GM21390 (cell line): Measurements from ENCODE around the gene RNF168.
"Not testable (repeated sequence)": the region's sequence is repeated elsewhere in the genome, so short reads cannot be mapped to it uniquely, and the experiment has no call there.

Experiments
- ATAC-seq: cut with Tn5 transposase; IDR thresholded peaks from one replicate; pipeline ENCODE4 v1.9.1; 2021; ENCODE audit not compliant: unreplicated experiment

The RNF168 gene, protein sequence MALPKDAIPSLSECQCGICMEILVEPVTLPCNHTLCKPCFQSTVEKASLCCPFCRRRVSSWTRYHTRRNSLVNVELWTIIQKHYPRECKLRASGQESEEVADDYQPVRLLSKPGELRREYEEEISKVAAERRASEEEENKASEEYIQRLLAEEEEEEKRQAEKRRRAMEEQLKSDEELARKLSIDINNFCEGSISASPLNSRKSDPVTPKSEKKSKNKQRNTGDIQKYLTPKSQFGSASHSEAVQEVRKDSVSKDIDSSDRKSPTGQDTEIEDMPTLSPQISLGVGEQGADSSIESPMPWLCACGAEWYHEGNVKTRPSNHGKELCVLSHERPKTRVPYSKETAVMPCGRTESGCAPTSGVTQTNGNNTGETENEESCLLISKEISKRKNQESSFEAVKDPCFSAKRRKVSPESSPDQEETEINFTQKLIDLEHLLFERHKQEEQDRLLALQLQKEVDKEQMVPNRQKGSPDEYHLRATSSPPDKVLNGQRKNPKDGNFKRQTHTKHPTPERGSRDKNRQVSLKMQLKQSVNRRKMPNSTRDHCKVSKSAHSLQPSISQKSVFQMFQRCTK

DNA sequence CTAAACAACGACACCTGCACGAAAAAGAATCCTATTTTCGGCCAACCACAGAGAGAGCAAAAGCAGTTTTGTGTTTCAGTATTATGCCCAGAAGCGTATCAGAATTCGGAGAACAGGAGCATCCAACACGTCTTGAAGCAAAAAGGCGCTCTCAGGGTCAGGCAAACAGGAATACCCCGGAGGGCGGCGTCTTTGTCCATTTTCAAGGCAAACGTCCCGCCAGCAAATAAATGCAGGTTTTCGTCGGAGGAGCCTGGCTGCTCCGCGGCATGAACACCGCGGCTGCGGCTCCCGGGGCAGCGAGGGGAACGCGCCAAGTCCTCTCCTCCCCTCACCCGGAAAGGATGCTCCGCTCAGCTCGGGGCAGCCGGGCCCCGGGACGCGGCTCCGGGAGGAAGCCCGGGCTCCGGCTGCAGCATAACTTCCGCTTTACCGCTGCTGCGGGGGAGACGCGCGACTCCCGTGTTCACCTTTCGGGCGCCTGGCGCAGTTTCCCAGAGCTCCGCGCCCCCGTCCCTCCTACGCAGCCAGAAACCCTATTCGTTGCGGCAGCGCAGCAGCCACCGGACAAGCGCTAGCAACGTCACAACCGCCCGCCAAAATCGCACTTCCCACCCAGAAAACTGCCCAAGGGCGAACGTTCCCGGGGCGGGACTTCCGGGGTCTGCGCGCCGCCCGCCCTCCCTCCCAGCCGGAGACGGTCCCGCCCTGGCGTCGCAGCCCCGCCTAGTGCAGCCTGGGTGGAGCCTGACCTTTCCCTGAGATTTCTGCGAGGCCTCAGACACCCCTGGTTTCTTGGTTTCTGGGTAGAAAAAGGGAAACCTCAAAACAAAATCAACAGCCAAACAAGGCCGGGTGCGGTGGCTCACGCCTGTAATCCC lies at the start of gene RNF168:
RNF168 (minus strand) TSS at position 573 of the 881 bp plus-strand sequence. CDS start 595 bp downstream, outside the sequence.
- ATAC-seq: peak; percentile 77

DNA sequence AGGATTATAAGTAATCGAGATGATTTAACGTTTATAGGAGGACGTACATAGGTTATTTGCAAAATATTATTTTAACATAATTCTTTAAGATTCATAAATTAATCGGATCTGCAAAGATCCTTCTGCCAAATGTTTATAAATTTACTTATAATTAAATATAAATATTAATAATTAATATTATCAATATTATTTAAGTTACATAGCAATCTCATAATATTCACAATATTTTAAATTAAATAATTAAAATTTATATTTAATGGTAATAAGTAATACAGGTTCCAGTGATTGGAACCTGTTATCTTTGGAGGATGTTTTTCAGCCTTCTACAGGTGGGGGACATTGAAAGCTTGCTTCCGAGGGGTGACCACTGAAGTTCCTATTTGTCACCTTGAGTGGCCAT lies 48.7 kb upstream of the RNF168 start:
- no peak for ATAC-seq

DNA sequence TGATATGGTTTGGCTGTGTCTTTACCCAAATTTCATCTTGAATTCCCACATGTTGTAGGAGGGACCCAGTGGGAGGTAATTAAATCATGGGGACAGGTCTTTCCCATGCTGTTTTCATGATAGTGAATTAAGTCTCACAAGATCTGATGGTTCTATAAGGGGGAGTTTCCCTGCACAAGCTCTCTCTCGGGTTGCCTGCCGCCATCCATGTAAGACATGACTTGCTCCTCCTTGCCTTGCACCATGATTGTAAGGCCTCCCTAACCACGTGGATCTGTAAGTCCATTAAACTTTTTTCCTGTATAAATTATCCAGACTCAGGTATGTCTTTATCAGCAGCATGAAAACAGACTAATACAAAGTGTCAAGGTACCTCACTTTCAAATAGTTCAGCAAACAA lies 46.6 kb upstream of the RNF168 start:
- ATAC-seq: not testable (repeated sequence)

DNA sequence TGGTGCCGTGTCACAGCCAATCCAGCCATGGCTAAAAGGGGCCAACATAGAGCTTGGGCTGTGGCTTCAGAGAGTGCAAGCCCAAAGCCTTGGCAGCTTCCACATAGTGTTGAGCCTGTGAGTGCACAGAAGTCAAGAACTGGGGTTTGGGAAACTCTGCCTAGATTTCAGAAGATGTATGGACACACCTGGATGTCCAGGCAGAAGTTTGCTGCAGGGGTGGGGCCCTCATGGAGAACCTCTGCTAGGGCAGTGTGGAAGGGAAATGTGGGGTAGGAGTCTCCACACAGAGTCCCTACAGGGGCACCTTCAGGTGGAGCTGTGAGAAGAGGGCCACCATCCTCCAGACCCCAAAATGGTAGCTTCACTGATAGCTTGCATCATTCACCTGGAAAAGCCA lies 45.7 kb upstream of the RNF168 start:
- ATAC-seq: not testable (repeated sequence)

DNA sequence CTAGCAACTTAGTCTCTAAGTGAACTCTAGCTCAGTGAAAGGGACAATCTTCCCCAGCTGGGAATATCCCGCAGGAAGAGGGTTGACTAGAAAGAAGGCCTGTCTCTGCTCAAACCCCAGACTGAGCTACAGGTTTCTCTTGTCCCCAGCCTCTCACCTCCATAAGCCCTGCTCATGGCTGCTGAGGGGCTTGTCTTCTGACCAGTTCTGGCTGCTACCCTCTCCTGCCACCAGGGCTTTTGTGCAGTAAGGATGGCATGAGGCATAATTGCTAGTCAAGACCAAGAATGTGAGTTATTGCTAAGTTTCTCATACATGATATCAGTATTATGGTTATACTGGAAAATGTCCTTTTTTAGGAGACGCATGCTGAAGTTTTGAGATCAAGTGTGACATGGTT lies 43.5 kb upstream of the RNF168 start:
- ATAC-seq: no peak

DNA sequence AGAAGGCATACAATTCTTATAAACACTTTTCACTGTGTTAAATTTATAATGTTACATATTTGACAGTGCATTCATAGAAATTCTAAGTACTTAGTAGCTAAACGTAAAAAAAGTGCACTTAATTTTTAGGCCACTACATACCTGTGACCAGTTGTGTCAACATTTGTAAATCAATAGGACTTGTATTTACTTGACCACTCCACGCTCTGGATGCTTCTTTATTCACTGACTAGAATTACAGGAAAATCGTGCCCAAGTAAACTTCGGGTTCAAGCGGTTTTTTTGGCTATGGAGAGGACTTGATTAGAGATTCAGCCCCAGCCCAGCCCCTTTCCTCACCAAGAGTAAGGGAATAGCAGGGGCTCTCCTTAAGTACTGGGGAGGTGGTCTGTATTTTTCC lies 43.0 kb upstream of the RNF168 start:
- no peak for ATAC-seq

DNA sequence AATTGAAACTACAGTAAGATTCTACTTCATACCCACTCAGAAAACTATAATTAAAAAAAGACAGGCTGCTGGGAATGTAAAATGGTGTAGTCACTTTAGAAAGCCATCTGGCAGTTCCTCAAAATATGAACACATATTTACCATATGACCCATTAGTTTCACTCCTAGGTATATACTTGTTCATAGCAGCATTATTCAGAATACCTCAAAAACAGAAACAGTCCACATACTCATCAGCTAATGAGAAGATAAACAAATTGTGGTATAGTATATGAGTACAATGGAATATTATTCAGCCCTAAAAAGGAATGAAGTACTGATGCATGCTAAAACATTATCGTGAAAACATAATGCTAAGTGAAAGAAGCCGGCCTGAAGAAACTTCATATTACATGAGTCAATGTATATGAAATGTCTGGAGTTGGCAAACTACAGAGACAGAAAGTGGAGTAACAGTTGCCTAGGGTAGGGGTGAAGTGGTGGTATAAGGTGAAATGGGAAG lies 41.0 kb upstream of the RNF168 start:
- ATAC-seq: no peak

DNA sequence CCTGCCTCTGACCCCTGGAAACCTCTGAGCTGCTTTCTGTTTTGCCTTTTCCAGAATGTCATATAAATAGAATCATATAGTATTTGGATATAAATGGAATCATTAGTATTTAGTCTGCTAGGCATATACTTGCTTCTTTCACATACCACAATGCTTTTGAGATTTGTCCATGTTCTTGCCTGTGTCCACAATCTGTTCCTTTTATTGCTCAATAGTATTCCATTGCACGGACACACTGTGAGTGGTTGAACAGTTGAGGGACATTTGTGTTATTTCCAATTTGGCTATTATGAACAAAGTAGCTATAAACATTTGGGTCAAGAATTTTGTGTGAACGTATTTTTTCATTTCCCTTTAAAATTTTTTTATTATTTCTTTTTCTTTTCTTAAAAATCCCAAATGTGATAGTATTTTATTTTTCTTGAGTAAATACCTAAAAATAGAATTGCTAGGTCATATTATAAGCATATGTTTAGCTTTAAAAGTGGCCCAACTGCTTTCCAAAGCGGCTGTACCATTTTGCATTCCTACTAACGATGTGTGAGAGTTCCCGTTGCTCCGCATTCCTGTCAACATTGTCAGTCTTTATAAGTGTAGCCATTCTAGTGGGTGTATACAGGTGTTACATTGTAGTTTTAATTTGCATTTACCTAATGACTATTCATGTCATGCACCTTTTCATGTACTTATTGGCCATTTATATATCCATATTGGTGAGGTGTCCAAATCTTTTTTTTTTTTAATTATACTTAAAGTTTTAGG lies 38.3 kb upstream of the RNF168 start:
- ATAC-seq: no peak

DNA sequence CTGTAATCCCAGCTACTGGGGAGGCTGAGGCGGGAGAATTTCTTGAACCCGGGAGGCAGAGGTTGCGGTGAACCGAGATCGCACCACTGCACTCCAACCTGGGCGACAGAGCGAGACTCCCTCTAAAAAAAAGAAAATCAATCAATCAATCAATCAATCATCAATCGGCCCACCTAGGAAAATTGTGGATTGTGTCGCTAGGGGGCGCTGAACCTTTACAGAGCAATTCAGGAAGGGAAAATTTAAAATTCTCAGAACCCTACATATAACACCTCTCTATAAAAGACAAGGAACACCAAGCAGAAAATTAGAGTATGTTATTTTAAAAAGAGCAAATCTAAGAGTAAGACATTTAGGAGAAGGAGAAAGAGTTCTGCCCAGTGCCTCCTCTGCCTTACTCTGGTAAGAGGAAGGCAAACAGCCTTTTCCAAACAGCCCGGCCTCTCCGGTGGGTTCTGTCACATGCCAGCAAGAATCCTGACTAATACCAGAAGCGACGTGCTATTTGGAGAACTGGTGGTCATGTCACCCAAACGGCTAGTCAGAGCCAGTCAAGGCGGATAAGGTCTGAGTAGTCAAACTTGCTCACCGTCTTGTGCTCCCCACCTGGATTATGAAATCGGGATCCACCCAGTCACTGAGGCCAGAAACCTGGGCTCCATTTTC lies 33.9 kb upstream of the RNF168 start:
- no peak for ATAC-seq

DNA sequence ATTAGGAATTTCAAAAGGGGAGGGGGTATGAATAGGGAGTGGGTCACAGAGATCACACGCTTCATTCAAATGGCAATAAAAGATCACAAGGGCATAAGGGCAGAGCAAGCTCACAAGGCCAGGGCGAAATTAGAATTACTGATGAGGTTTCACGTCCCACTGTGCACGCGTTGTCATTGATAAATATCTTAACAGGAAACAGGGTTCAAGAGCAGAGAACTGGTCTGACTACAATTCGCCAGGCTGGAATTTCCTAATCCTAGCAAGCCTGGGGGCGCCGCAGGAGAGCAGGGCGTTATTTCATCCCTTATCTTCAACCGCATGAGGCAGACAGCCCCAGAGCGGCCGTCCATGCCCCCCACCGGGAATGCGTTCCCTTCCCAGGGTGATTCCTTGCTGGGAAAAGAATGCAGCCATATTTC lies 29.7 kb upstream of the RNF168 start:
- no peak for ATAC-seq

DNA sequence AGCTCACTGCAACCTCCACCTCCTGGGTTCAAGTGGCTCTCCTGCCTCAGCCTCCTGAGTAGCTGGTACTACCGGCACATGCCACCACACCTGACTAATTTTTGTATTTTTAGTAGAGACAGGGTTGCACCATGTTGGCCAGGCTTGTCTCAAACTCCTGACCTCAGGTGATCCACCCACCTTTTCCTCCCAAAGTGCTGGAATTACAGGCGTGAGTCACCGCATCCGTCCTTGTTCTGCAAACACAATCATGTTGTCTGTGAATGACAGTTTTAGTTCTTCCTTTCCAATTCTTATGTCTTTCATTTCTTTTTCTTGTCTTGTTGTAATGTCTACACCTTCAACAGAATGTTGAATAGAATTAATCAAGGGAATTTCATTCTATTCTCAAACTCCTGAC lies 27.9 kb upstream of the RNF168 start:
- no peak for ATAC-seq

DNA sequence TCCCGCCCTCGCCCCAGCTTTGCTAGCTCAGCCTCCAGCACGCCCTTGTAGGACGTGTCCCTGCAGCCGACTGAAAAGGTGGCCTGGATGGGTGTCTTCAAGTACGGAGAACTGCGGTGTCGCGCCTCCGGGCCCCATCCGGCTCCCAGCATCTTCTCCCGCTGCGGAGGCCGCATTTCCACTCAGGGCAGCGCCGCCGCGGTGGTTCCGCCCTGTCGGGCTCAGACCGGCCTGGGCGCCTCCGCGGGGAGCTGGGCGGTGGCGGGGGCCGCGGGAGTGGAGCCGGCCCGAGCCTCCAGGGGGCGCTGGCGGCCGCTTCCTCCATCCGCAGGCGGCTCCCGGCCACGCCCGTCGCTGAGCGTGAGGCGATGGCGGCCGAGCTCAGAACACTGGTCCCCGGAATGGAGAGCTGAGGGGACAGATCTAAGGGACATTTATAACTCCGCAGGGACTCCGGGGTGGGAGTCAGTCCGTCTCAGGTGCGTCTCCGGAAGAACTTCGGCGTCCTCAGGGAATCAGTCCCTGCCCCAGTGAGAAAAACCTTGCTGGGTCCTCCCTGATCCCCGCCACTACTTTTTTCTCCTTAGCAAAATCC lies 25.2 kb upstream of the RNF168 start:
- peak; percentile 80 for ATAC-seq

DNA sequence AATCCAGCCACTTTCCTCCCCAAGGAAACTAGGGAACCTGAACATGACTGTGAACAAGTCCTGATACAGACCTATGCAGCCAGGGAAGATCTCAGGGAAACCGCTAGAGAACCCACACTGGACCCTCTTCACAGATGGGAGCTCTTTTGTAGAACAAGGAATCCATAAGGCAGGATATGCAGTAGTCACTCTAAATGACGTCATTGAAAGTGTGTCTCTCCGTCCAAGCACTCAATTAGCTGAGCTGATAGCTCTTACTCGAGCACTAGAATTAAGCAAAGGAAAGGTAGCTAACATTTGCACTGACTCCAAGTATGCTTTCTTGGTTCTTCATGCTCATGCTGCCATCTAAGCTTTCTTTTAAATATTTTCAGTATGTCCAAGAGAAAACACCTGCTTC lies 21.6 kb upstream of the RNF168 start:
- ATAC-seq: no peak

DNA sequence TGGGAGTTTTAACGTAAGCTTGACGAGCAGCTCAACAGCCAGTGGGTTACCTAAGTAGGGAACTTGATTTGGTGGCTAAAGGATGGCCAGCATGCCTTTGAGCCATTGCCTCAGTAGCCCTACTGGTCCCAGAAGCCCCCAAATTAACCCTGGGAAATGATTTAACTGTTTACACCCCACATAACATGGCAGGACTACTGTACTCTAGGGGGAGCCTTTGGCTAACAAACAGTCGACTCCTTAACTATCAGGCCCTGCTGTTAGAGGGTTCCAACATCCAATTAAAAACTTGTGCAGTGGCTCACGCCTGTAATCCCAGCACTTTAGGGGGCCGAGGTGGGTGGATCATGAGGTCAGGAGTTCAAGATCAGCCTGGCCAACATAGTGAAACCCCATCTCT lies 21.0 kb upstream of the RNF168 start:
- no peak for ATAC-seq

DNA sequence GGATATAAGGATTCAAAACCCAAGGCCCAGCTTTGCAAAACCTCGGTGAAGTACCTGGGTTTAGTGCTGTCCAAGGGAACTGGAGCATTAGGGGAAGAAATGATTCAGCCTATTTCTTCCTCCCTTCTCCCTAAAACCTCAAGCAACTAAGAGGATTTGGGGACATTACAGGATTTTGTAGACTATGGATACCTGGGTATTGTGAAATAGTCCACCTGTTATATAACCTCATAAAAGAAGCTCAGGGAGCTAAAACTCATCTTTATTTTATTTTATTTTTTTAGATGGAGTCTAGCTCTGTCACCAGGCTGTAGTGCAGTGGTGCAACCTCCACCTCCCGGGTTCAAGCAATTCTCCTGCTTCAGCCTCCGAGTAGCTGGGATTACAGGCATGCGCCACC lies 20.3 kb upstream of the RNF168 start:
- ATAC-seq: no peak

DNA sequence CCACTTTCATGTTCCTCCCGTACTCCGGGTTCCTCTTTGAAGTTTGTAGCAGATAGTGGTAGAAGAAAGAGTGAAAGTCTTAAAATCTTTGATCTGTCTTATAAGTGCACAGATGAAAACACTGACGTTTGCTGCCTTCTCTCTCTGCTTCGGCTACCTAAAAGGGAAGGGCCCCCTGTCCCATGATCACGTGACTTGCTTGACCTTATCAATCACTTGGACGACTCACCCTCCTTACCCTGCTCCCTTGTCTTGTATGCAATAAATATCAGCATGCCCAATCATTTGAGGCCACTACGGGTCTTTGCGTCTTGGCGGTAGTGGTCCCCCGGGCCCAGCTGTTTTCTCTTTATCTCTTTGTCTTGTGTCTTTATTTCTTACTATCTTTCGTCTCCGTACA lies 17.7 kb upstream of the RNF168 start:
- not testable (repeated sequence) for ATAC-seq

DNA sequence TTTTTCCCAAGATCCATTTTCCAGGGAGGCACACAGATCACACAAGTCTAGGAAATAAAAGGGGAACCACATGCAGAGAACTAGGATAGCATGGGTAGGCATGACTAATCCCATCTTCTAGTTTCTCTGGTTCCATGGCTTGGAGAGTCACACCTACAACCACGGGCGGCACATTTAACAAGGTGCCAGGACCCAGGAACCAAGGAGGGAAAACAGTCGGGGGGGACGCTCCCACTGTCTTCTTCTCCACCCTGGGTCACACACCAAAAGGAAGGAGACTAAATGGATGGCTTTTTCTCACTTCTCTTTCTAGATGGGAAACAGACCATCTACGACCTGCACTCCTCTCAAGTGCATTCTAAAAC lies 16.1 kb upstream of the RNF168 start:
- ATAC-seq: no peak

DNA sequence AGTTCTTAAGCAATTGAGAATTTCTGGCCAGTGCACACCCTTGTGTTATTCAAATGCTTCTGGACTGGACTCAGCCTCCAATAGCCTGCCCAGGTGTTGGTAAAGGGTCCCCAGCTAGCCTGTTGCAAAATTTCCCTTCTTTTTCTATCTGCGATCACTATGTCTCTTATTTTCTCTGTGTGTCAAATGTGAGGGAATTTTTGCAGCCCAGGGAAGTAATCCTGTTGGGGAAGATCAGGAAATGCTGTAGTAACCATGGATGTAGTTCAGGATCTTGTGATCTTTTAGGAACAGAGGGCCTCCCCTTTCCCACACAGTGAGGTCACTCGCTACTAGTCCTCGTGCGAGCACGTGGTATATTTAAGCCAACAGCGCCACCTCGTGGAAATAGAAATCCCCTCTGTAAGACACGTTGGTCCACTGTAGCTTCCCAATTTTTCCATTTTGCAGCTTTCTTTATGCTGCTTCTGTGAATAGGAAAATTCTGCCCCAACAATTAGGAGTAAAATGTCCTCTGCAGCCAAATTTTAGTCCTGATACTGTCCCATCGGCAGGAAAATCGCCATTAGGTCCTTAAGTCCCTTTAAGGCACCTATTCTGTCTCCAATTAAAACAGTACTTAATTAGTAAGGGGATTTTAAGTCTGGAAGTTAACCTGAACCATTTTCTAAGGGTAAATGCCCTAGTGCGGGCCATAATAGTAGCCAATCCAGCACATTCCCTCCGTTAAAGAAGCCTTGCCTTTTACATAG lies 15.6 kb upstream of the RNF168 start:
- no peak for ATAC-seq

DNA sequence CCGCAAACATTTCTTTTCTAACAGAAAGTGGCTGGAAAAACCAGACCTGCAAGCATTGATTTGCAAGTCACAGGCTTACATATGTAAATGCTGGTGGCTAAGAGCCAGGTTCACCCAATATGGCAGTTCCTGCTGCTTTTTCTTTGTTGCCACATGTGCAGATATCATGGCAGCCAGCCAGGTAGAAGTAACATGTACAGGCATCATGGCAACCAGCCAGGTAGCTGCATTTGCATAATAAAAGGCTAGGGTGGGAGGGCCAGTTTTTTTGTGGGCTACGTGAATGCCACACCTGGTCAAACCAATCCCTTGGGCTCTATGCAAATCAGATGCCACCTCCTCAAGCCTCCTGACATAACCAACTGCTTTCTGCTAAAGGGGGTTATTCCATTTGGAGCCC lies 14.4 kb upstream of the RNF168 start:
- ATAC-seq: no peak
